ENCODE results near the gene LRRIQ1.

DNA sequence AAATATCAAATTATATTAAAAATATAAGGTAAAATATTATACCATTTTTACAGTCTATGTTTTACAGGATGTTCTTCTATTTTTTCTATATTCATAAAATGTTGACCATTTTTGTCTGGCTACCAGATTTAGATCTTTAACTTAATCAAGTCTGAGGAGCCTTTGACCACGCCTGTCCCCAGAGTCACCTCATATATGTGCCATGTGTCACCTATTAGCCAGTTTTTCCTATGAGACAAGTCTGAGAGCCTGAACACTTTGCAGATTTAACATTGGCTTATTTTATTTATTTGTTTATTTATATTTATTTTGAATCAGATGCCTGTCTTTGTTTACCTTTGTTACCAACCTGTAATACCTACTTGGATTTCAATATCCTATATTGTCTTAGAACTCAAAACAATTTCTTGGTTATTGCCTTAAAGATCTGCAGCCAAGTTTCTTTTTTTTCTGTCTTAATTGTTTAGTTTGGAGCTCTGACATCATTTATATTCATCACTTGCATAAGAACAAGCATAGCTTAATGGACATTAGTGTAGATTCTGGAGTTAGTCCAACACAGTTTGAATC, 127.7 kb downstream of the LRRIQ1 start:
- TF ChIP-seq CTCF (conservative IDR thresholded peaks at IDR 0.05; ENCODE audit: low read depth, low read length) (no peak), EZH2 (IDR thresholded peaks at IDR 0.05; ENCODE audit: borderline replicate concordance, low read depth, low read length, poor library complexity, severe bottlenecking) (no peak)
